Measurements from ENCODE around the gene TRAPPC12.

DNA sequence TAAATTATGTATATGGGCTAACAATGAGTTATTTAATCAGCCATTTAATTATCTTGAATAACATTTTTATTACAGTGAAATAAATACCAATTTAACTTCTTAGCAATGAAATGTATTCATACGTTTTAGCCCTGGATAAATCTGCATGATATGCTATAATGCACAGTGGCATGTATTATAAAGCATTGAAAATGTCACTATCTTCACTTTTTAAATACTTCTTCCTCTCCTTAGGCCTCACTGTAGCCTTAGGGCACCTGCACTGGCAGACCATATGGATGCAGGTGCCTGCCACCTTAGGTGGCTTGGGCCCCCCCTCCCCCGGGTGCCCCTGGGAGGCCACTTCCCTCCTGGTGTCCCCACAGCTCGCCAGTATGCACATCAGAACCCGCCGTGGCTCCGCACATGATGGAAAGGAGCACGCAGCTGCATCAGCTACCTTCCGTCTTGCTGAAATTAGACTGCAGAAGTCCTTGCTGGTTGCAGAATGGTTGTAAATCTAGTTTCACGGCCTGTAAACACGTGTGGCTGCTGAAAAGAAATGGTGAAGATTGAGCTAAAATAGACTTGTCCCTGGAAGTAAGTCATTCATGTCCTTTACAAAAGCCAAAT, 83.1 kb downstream of the TRAPPC12 start:
- TF ChIP-seq, protein P1, sequence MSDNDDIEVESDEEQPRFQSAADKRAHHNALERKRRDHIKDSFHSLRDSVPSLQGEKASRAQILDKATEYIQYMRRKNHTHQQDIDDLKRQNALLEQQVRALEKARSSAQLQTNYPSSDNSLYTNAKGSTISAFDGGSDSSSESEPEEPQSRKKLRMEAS (CRISPR knock-in tag; IDR thresholded peaks at IDR 0.05): no peak
- TF ChIP-seq, protein P2, sequence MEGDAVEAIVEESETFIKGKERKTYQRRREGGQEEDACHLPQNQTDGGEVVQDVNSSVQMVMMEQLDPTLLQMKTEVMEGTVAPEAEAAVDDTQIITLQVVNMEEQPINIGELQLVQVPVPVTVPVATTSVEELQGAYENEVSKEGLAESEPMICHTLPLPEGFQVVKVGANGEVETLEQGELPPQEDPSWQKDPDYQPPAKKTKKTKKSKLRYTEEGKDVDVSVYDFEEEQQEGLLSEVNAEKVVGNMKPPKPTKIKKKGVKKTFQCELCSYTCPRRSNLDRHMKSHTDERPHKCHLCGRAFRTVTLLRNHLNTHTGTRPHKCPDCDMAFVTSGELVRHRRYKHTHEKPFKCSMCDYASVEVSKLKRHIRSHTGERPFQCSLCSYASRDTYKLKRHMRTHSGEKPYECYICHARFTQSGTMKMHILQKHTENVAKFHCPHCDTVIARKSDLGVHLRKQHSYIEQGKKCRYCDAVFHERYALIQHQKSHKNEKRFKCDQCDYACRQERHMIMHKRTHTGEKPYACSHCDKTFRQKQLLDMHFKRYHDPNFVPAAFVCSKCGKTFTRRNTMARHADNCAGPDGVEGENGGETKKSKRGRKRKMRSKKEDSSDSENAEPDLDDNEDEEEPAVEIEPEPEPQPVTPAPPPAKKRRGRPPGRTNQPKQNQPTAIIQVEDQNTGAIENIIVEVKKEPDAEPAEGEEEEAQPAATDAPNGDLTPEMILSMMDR (IDR thresholded peaks at IDR 0.05): no peak
- TF ChIP-seq ZNF138 (CRISPR knock-in tag; conservative IDR thresholded peaks at IDR 0.05): no peak
- TF ChIP-seq, protein P3, sequence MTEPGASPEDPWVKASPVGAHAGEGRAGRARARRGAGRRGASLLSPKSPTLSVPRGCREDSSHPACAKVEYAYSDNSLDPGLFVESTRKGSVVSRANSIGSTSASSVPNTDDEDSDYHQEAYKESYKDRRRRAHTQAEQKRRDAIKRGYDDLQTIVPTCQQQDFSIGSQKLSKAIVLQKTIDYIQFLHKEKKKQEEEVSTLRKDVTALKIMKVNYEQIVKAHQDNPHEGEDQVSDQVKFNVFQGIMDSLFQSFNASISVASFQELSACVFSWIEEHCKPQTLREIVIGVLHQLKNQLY (CRISPR knock-in tag; IDR thresholded peaks at IDR 0.05): no peak
- TF ChIP-seq NR3C1 (CRISPR knock-in tag; conservative IDR thresholded peaks at IDR 0.05; ENCODE audit: low read depth): no peak
- no peak for TF ChIP-seq ZNF121 (CRISPR knock-in tag; IDR thresholded peaks at IDR 0.05)
- no peak for TF ChIP-seq FOXP1 (CRISPR knock-in tag; IDR thresholded peaks at IDR 0.05; ENCODE audit: borderline replicate concordance)
- TF ChIP-seq SMAD3 (CRISPR knock-in tag; IDR thresholded peaks at IDR 0.05; ENCODE audit: borderline replicate concordance): no peak
- TF ChIP-seq TEAD4 (CRISPR knock-in tag; IDR thresholded peaks at IDR 0.05): no peak
- no peak for TF ChIP-seq SP1 (CRISPR knock-in tag; conservative IDR thresholded peaks at IDR 0.05)
- no peak for TF ChIP-seq NFYB (CRISPR knock-in tag; conservative IDR thresholded peaks at IDR 0.05; ENCODE audit: low read depth)
